HCT116 (cell line): ENCODE results near the gene FSTL4. TPM values are rescaled to one million over a fixed set of nuclear protein-coding genes. Genes with fewer than 3 reads are reported as not detected.

ENCODE experiments used
- ATAC-seq: fragments of 200-7000 bp; cut with Tn5 transposase; 2 replicates; pipeline ENCODE4 v1.9.1; 2020; ENCODE audit warnings: mild to moderate bottlenecking, moderate library complexity
- BruUV-seq: library from RNA; stranded (reverse); fragments of 400-500 nt; replicated peaks from 2 replicates; lab custom pipeline; 2021; lab: Mats Ljungman, UMichigan
- CTCF ChIA-PET: fragments of 300-600 bp; sonication (Branson Sonifier 250); formaldehyde crosslinking; loops from one replicate; lab custom pipeline; 2021; ENCODE audit warnings: antibody characterized with exemption; lab: Charles Lee
- POLR2A ChIA-PET: fragments of 300-600, 350-600 bp; sonication (Branson Sonifier 250); formaldehyde crosslinking; loops from one replicate; lab custom pipeline; 2021; ENCODE audit warnings: antibody characterized with exemption; lab: Charles Lee
- RAD21 ChIA-PET, 2 experiments: fragments of 300-600 bp; sonication (Branson Sonifier 250); formaldehyde crosslinking; loops; one replicate each; lab custom pipeline; 2023; ENCODE audit warnings: low total read pairs in 2 of 2; ENCODE audit not compliant: uncharacterized antibody in 2 of 2, unreplicated experiment in 2 of 2, low non-redundant PET in 1 of 2; lab: Charles Lee
- DNase-seq: peaks from one replicate; pipeline ENCODE4 v3.0.0-alpha.2; 2010; ENCODE audit warnings: low read depth, low spot score
- H2AFZ ChIP-seq: fragments of 200-600 bp; shearing (Covaris generic), sonication (generic); 2 replicates; pipeline ENCODE4 v1.6.1; 2017; ENCODE audit warnings: low read depth, mixed run types, mixed read lengths, antibody characterized with exemption, low read length; ENCODE audit not compliant: poor library complexity, severe bottlenecking
- H3K27ac ChIP-seq: 2 replicates; pipeline ENCODE4 v1.5.1; 2012; ENCODE audit warnings: low read depth, low read length
- H3K27me3 ChIP-seq: fragments of 200-600 bp; sonication (generic); 2 replicates; pipeline ENCODE4 v1.6.1; 2016; ENCODE audit warnings: mixed run types, low read length, mixed read lengths; ENCODE audit not compliant: insufficient read depth
- H3K36me3 ChIP-seq, 2 experiments: fragments of 200-500 bp in 1 of 2; fragments of 200-600 bp in 1 of 2; sonication (Bioruptor generic) in 1 of 2; sonication (generic) in 1 of 2; 2 replicates each; pipeline versions ENCODE4 v1.5.1 to v1.6.1; 2014 to 2016; ENCODE audit warnings: low read length in 2 of 2, inconsistent platforms in 1 of 2, mixed read lengths in 1 of 2, mixed run types in 1 of 2; ENCODE audit not compliant: insufficient read depth in 2 of 2, control insufficient read depth in 1 of 2
- H3K4me1 ChIP-seq, 2 experiments: fragments of 200-600 bp in 1 of 2; sonication (generic) in 1 of 2; 2 replicates each; pipeline versions ENCODE4 v1.5.1 to v1.6.1; 2012 to 2017; ENCODE audit warnings: low read length in 2 of 2, inconsistent platforms in 1 of 2, mild to moderate bottlenecking in 1 of 2, mixed read lengths in 1 of 2, mixed run types in 1 of 2, moderate library complexity in 1 of 2; ENCODE audit not compliant: insufficient read depth in 2 of 2, control insufficient read depth in 1 of 2
- H3K4me2 ChIP-seq: fragments of 200-600 bp; sonication (generic); 2 replicates; pipeline ENCODE4 v1.6.1; 2017; ENCODE audit warnings: mixed run types, low read length, mixed read lengths
- H3K4me3 ChIP-seq, 2 experiments: fragments of 200-600 bp in 1 of 2; sonication (generic) in 1 of 2; replicated peaks in 1 of 2; 2 replicates each; pipeline ENCODE4 v1.5.1; 2011 to 2016; ENCODE audit warnings: low read length in 2 of 2, control low read depth in 1 of 2, low read depth in 1 of 2, mild to moderate bottlenecking in 1 of 2, mixed read lengths in 1 of 2, mixed run types in 1 of 2
- H3K79me2 ChIP-seq: fragments of 200-600 bp; sonication (generic); 2 replicates; pipeline ENCODE4 v1.6.1; 2017; ENCODE audit warnings: mild to moderate bottlenecking, mixed run types, low read length, moderate library complexity, mixed read lengths; ENCODE audit not compliant: insufficient read depth
- H3K9ac ChIP-seq: fragments of 200-600 bp; sonication (generic); 2 replicates; pipeline ENCODE4 v1.6.1; 2016; ENCODE audit warnings: low read length, mixed read lengths
- H3K9me2 ChIP-seq: fragments of 200-600 bp; sonication (generic), shearing (Covaris generic); 2 replicates; pipeline ENCODE4 v1.6.1; 2017; ENCODE audit warnings: mixed run types, mild to moderate bottlenecking, moderate library complexity; ENCODE audit not compliant: insufficient read depth
- H3K9me3 ChIP-seq, 2 experiments: fragments of 200-500 bp in 1 of 2; fragments of 200-600 bp in 1 of 2; sonication (Bioruptor generic) in 1 of 2; sonication (generic) in 1 of 2; 2 replicates each; pipeline ENCODE4 v1.6.1; 2014 to 2017; ENCODE audit warnings: low read length in 2 of 2, mixed read lengths in 2 of 2, inconsistent platforms in 1 of 2, low read depth in 1 of 2, mild to moderate bottlenecking in 1 of 2, mixed run types in 1 of 2, moderate library complexity in 1 of 2; ENCODE audit not compliant: control insufficient read depth in 1 of 2, insufficient read depth in 1 of 2
- H4K20me1 ChIP-seq: fragments of 200-600 bp; sonication (generic), shearing (Covaris generic); 2 replicates; pipeline ENCODE4 v1.6.1; 2017; ENCODE audit warnings: mixed run types, mild to moderate bottlenecking, moderate library complexity; ENCODE audit not compliant: insufficient read depth
- ATF3 ChIP-seq: IDR thresholded peaks from 2 replicates; pipeline ENCODE4 v1.6.1; 2012
- CBX3 ChIP-seq: IDR thresholded peaks from 2 replicates; pipeline ENCODE4 v1.6.1; 2012; ENCODE audit warnings: low read depth
- CEBPB ChIP-seq: IDR thresholded peaks from 2 replicates; pipeline ENCODE4 v1.6.1; 2012; ENCODE audit warnings: low read depth
- EGR1 ChIP-seq: IDR thresholded peaks from 2 replicates; pipeline ENCODE4 v1.6.1; 2012; ENCODE audit warnings: low read depth
- ELF1 ChIP-seq: IDR thresholded peaks from 2 replicates; pipeline ENCODE4 v1.6.1; 2012; ENCODE audit warnings: low read depth, borderline replicate concordance
- MAX ChIP-seq: IDR thresholded peaks from 2 replicates; pipeline ENCODE4 v1.6.1; 2012
- POLR2A ChIP-seq: IDR thresholded peaks from 2 replicates; pipeline ENCODE4 v1.7.0; 2011; ENCODE audit warnings: borderline replicate concordance; ENCODE audit not compliant: insufficient read depth, insufficient read length; ENCODE audit errors: extremely low read depth
- POLR2AphosphoS5 ChIP-seq: IDR thresholded peaks from 2 replicates; pipeline ENCODE4 v1.6.1; 2011; ENCODE audit warnings: mild to moderate bottlenecking, low read depth, low read length, moderate library complexity
- RAD21 ChIP-seq: IDR thresholded peaks from 2 replicates; pipeline ENCODE4 v1.6.1; 2012; ENCODE audit warnings: low read depth, mild to moderate bottlenecking
- REST ChIP-seq: IDR thresholded peaks from 2 replicates; pipeline ENCODE4 v1.6.1; 2012; ENCODE audit warnings: low read depth
- SIN3A ChIP-seq: IDR thresholded peaks from 2 replicates; pipeline ENCODE4 v1.6.1; 2012; ENCODE audit warnings: low read depth
- SRF ChIP-seq: IDR thresholded peaks from 2 replicates; pipeline ENCODE4 v1.6.1; 2012; ENCODE audit warnings: low read depth
- YY1 ChIP-seq: IDR thresholded peaks from 2 replicates; pipeline ENCODE4 v1.6.1; 2011; ENCODE audit warnings: low read length, low read depth, moderate library complexity, mild to moderate bottlenecking; ENCODE audit not compliant: insufficient replicate concordance; ENCODE audit errors: extremely low read depth
- intact Hi-C: fragments of 100-400 bp; cut with micrococcal nuclease; formaldehyde crosslinking; loops from 2 replicates; pipeline ENCODE4 v1.10.0; 2022
- total RNA-seq: library from RNA; stranded (reverse); gene quantifications from one replicate; pipeline ENCODE4 v1.2.1, GENCODE V29; 2021; ENCODE audit not compliant: unreplicated experiment

FSTL4 gene
- total RNA-seq, 1 experiment from 2014 or later: 0.37 TPM

GRCh38 chr5:133402775-133403174 lies 209.6 kb downstream of the FSTL4 start (continued):
- no peak for TF ChIP-seq SIN3A

- CTCF ChIA-PET: interaction anchor here (1.2 kb wide), 1 partner anchor 22 kb away, joined by 6 read pairs; no protein-coding TSS in a partner anchor
- no peaks in the 10 kb centered on the region for H4K20me1 ChIP-seq
- TF ChIP-seq CBX3 (no peak), MAX (no peak), SIN3A (no peak), POLR2AphosphoS5 (no peak), ELF1 (no peak), REST (no peak), RAD21 (no peak), SRF (no peak), POLR2A (no peak), ATF3 (no peak), CEBPB (no peak), YY1 (no peak), EGR1 (no peak)
- ATAC-seq: no peak
- H3K4me3 ChIP-seq: no peak overlapping the region
- no peaks in the 10 kb centered on the region for H3K27me3 ChIP-seq
- no peaks in the 10 kb centered on the region for H3K9me3 ChIP-seq
- H3K79me2 ChIP-seq: no peaks in the 10 kb centered on the region
- H3K4me2 ChIP-seq: no peak overlapping the region
- no peak overlapping the region for H3K9ac ChIP-seq
- RAD21 ChIA-PET: no interaction called here
- H3K36me3 ChIP-seq: no peaks in the 10 kb centered on the region
- H3K27ac ChIP-seq: no peak overlapping the region
- POLR2A ChIA-PET: no interaction called here
- intact Hi-C loops: no loop called here
- BruUV-seq: no TSS peak
- H2AFZ ChIP-seq: no peak overlapping the region
- no peaks in the 10 kb centered on the region for H3K9me2 ChIP-seq
- H3K4me1 ChIP-seq: peaks cover 8 to 11% of the 10 kb centered on the region in 2 experiments
- no peak for DNase-seq
Measured at GRCh38 chr5:133401731-133402347, 210.5 kb downstream of the FSTL4 start.
